GM12872 (cell line): ENCODE data around the gene PSMF1.

Experiments
- CTCF ChIP-seq: IDR thresholded peaks from 3 replicates; pipeline ENCODE4 v1.5.1; 2011; ENCODE audit warnings: low read depth, mild to moderate bottlenecking, low read length, moderate library complexity; ENCODE audit not compliant: insufficient read depth

PSMF1 gene

GRCh38 chr20:1131354-1131753 lies 13.0 kb downstream of the PSMF1 start:
- no peak for TF ChIP-seq CTCF

- no peak for TF ChIP-seq CTCF
Observed at GRCh38 chr20:1134355-1134754, 16.0 kb downstream of the PSMF1 start.

GRCh38 chr20:1134836-1135235 lies 16.4 kb downstream of the PSMF1 start:
- TF ChIP-seq CTCF: no peak

- no peak for TF ChIP-seq CTCF
Observed at GRCh38 chr20:1137236-1137635, 18.8 kb downstream of the PSMF1 start.

GRCh38 chr20:1144401-1145172 lies 26.2 kb downstream of the PSMF1 start:
- TF ChIP-seq CTCF: no peak

- TF ChIP-seq CTCF: no peak
Observed at GRCh38 chr20:1146957-1147356, 28.6 kb downstream of the PSMF1 start.

- TF ChIP-seq CTCF: no peak
Observed at GRCh38 chr20:1150218-1150617, 31.8 kb downstream of the PSMF1 start.
